ENCODE data around the gene C14orf93. TPM values are rescaled to one million over a fixed set of nuclear protein-coding genes. Genes with fewer than 3 reads are reported as not detected.

The C14orf93 gene
- total and polyA plus RNA-seq, 9 of the 15 experiments (the other 6 are each of a cell fraction or from before 2014, with no cell fraction given): 2.2 to 22.4 (median 16.1) TPM

DNA sequence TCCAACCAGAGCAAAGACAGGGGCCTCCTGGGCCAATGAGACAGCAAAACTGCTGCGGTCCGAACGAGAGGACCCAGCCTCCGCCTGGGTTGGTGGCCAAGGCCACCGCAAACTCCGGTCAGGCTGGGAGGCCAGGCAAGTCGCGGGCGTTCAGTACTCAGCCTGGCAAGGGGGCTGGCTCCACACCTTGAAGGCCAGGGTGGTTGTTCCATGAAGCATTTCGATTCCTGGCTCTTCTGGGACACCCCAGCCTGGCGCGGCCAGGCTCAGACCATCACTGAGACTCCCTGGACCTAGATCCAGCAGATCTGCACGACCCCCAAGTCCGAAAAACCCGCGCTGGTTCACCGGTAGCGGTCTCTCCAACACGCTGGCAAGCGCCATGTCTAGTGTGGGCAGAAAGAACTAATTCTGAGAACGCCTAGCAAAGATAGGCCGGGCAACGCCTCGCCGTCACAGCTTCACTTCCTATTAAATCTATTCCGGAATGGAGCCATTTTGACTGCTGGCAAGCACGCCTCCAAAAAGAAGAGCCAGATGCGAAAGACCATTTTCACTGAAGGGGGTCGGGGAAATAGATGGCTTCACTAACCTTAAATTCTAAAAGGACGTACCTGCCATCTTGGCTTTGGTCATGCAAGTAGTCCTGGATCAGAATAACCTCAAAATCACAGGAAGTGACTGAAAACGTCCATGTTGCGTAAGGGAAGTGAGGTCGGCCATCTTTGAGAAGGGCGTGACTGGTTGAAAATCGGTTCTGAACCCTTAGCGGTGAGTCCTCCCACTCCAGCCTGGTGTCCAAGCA is 24.8 kb upstream of the C14orf93 start, which contains the start of gene PSMB5 (continued):
- TF ChIP-seq, protein P1, sequence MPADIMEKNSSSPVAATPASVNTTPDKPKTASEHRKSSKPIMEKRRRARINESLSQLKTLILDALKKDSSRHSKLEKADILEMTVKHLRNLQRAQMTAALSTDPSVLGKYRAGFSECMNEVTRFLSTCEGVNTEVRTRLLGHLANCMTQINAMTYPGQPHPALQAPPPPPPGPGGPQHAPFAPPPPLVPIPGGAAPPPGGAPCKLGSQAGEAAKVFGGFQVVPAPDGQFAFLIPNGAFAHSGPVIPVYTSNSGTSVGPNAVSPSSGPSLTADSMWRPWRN (IDR thresholded peaks at IDR 0.05; ENCODE audit: low read depth): no peak
- TF ChIP-seq HNRNPUL1 (IDR thresholded peaks at IDR 0.05; ENCODE audit: low read length) (no peak), ZNF75A (CRISPR knock-in tag; IDR thresholded peaks at IDR 0.05) (no peak), ZNF644 (tag; IDR thresholded peaks at IDR 0.05; ENCODE audit: low read depth) (peak; percentile 90), RBM14 (IDR thresholded peaks at IDR 0.05; ENCODE audit: borderline replicate concordance, insufficient read depth, low read depth, low read length) (no peak), NFXL1 (CRISPR knock-in tag; IDR thresholded peaks at IDR 0.05) (no peak), SRSF3 (IDR thresholded peaks at IDR 0.05; ENCODE audit: insufficient read depth, low read length) (no peak), TCFL5 (CRISPR knock-in tag; conservative IDR thresholded peaks at IDR 0.05) (no peak), CREBBP (IDR thresholded peaks at IDR 0.05; ENCODE audit: low read depth, low read length) (no peak), NCOA6 (IDR thresholded peaks at IDR 0.05) (peak; percentile 80), TCF3 (CRISPR knock-in tag; IDR thresholded peaks at IDR 0.05) (no peak), TRIM28 (IDR thresholded peaks at IDR 0.05) (no peak), ZNF695 (CRISPR knock-in tag; IDR thresholded peaks at IDR 0.05) (no peak), ZNF217 (CRISPR knock-in tag; IDR thresholded peaks at IDR 0.05) (no peak)
- TF ChIP-seq, protein P2, sequence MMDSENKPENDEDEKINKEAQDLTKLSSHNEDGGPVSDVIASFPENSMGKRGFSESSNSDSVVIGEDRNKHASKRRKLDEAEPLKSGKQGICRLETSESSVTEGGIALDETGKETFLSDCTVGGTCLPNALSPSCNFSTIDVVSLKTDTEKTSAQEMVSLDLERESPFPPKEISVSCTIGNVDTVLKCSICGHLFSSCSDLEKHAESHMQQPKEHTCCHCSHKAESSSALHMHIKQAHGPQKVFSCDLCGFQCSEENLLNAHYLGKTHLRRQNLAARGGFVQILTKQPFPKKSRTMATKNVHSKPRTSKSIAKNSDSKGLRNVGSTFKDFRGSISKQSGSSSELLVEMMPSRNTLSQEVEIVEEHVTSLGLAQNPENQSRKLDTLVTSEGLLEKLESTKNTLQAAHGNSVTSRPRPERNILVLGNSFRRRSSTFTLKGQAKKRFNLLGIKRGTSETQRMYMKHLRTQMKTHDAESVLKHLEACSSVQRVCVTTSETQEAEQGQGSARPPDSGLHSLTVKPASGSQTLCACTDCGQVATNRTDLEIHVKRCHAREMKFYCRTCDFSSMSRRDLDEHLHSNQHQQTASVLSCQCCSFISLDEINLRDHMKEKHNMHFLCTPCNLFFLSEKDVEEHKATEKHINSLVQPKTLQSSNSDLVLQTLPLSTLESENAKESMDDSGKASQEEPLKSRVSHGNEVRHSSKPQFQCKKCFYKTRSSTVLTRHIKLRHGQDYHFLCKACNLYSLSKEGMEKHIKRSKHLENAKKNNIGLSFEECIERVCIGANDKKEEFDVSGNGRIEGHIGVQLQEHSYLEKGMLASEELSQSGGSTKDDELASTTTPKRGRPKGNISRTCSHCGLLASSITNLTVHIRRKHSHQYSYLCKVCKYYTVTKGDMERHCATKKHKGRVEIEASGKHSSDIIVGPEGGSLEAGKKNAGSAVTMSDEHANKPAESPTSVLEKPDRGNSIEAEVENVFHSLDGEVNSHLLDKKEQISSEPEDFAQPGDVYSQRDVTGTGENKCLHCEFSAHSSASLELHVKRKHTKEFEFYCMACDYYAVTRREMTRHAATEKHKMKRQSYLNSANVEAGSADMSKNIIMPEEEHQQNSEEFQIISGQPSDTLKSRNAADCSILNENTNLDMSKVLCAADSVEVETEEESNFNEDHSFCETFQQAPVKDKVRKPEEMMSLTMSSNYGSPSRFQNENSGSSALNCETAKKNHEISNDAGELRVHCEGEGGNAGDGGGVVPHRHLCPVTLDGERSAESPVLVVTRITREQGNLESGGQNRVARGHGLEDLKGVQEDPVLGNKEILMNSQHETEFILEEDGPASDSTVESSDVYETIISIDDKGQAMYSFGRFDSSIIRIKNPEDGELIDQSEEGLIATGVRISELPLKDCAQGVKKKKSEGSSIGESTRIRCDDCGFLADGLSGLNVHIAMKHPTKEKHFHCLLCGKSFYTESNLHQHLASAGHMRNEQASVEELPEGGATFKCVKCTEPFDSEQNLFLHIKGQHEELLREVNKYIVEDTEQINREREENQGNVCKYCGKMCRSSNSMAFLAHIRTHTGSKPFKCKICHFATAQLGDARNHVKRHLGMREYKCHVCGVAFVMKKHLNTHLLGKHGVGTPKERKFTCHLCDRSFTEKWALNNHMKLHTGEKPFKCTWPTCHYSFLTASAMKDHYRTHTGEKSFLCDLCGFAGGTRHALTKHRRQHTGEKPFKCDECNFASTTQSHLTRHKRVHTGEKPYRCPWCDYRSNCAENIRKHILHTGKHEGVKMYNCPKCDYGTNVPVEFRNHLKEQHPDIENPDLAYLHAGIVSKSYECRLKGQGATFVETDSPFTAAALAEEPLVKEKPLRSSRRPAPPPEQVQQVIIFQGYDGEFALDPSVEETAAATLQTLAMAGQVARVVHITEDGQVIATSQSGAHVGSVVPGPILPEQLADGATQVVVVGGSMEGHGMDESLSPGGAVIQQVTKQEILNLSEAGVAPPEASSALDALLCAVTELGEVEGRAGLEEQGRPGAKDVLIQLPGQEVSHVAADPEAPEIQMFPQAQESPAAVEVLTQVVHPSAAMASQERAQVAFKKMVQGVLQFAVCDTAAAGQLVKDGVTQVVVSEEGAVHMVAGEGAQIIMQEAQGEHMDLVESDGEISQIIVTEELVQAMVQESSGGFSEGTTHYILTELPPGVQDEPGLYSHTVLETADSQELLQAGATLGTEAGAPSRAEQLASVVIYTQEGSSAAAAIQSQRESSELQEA (IDR thresholded peaks at IDR 0.05; ENCODE audit: low read depth): peak; percentile 91
- TF ChIP-seq, protein P3, sequence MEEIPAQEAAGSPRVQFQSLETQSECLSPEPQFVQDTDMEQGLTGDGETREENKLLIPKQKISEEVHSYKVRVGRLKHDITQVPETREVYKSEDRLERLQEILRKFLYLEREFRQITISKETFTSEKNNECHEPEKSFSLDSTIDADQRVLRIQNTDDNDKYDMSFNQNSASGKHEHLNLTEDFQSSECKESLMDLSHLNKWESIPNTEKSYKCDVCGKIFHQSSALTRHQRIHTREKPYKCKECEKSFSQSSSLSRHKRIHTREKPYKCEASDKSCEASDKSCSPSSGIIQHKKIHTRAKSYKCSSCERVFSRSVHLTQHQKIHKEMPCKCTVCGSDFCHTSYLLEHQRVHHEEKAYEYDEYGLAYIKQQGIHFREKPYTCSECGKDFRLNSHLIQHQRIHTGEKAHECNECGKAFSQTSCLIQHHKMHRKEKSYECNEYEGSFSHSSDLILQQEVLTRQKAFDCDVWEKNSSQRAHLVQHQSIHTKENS (CRISPR knock-in tag; IDR thresholded peaks at IDR 0.05): no peak
- TF ChIP-seq, protein P4, sequence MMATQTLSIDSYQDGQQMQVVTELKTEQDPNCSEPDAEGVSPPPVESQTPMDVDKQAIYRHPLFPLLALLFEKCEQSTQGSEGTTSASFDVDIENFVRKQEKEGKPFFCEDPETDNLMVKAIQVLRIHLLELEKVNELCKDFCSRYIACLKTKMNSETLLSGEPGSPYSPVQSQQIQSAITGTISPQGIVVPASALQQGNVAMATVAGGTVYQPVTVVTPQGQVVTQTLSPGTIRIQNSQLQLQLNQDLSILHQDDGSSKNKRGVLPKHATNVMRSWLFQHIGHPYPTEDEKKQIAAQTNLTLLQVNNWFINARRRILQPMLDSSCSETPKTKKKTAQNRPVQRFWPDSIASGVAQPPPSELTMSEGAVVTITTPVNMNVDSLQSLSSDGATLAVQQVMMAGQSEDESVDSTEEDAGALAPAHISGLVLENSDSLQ (IDR thresholded peaks at IDR 0.05): no peak; the same call in 1 of the 2 replicates
